HepG2 (cell line): ENCODE results near the gene MFSD6. TPM values are rescaled to one million over a fixed set of nuclear protein-coding genes. Genes with fewer than 3 reads are reported as not detected.

Source experiments
- ATAC-seq: fragments of 200-7000 bp; cut with Tn5 transposase; 3 replicates; pipeline ENCODE4 v1.9.1; 2020; ENCODE audit warnings: mild to moderate bottlenecking, moderate library complexity
- BruUV-seq: library from RNA; stranded (reverse); fragments of 400-500 nt; replicated peaks from 2 replicates; lab custom pipeline; 2021; lab: Mats Ljungman, UMichigan
- CTCF ChIA-PET: fragments of 300-600 bp; formaldehyde crosslinking; extraction: SDS; loops from one replicate; lab custom pipeline; 2021; ENCODE audit warnings: low total read pairs, inconsistent platforms, low intra/inter-chr PET ratio; lab: Yijun Ruan, JAX
- POLR2A ChIA-PET: fragments of 350-600 bp; sonication (Branson Sonifier 250); formaldehyde crosslinking; loops from one replicate; lab custom pipeline; 2020; ENCODE audit warnings: antibody characterized with exemption, inconsistent platforms; lab: Yijun Ruan, JAX
- DNase-seq: peaks from one replicate; pipeline ENCODE4 v3.0.0-alpha.2; 2015; ENCODE audit warnings: low spot score
- FAIRE-seq: peaks from 3 replicates; lab custom pipeline; 2011; peaks lifted over from hg19 to GRCh38; lab: Jason Lieb, UNC
- H2AFZ ChIP-seq: one replicate; pipeline ENCODE4 v1.6.1; 2011; ENCODE audit warnings: low read length, inconsistent platforms
- H3K27ac ChIP-seq: fragments of 300-600 bp; 3 replicates; pipeline ENCODE4 v1.8.0; 2011; ENCODE audit warnings: mixed run types, mild to moderate bottlenecking, mixed read lengths, low read length, inconsistent platforms; ENCODE audit not compliant: insufficient read depth; ENCODE audit errors: extremely low read length
- H3K27me3 ChIP-seq, 2 experiments: fragments of 200-600 bp in 1 of 2; 2 replicates in 1 of 2; 3 replicates in 1 of 2; pipeline versions ENCODE4 v1.6.0 to v1.8.0; 2011; ENCODE audit warnings: low read length in 2 of 2, mild to moderate bottlenecking in 2 of 2, moderate library complexity in 2 of 2, inconsistent platforms in 1 of 2; ENCODE audit not compliant: insufficient read depth in 2 of 2, control insufficient read depth in 1 of 2
- H3K36me3 ChIP-seq, 2 experiments: fragments of 200-600 bp in 1 of 2; replicated peaks in 1 of 2; 2 replicates in 1 of 2; 3 replicates in 1 of 2; pipeline versions ENCODE4 v1.5.1 to v1.8.0; 2011; ENCODE audit warnings: low read length in 2 of 2, inconsistent platforms in 1 of 2; ENCODE audit not compliant: insufficient read depth in 2 of 2, control insufficient read depth in 1 of 2
- H3K4me1 ChIP-seq: 2 replicates; pipeline ENCODE4 v1.5.1; 2012; ENCODE audit warnings: low read length, inconsistent platforms; ENCODE audit not compliant: insufficient read depth
- H3K4me2 ChIP-seq: 2 replicates; pipeline ENCODE4 v1.6.0; 2011; ENCODE audit warnings: low read depth, low read length, inconsistent platforms
- H3K4me3 ChIP-seq, 3 experiments: fragments of 200-600 bp in 1 of 3; sonication (generic), shearing (Covaris generic) in 1 of 3; replicated peaks in 1 of 3; 2 replicates each; pipeline ENCODE4 v1.5.1; 2011 to 2016; ENCODE audit warnings: low read length in 3 of 3, inconsistent platforms in 2 of 3, low read depth in 2 of 3, mild to moderate bottlenecking in 2 of 3, control low read depth in 1 of 3, mixed read lengths in 1 of 3; ENCODE audit not compliant: insufficient read depth in 1 of 3
- H3K79me2 ChIP-seq: one replicate; pipeline ENCODE4 v1.6.1; 2011; ENCODE audit warnings: low read length, inconsistent platforms; ENCODE audit not compliant: insufficient read depth
- H3K9ac ChIP-seq: 2 replicates; pipeline ENCODE4 v1.6.0; 2011; ENCODE audit warnings: mild to moderate bottlenecking, low read depth, low read length, inconsistent platforms; ENCODE audit not compliant: insufficient read depth
- H3K9me3 ChIP-seq: 2 replicates; pipeline ENCODE4 v1.5.1; 2012; ENCODE audit warnings: mild to moderate bottlenecking, low read length
- H4K20me1 ChIP-seq: 2 replicates; pipeline ENCODE4 v1.6.0; 2011; ENCODE audit warnings: inconsistent platforms, mild to moderate bottlenecking, low read length, moderate library complexity; ENCODE audit not compliant: insufficient read depth
- ARHGAP35 ChIP-seq: sonication (generic); formaldehyde crosslinking; IDR thresholded peaks from 2 replicates; pipeline ENCODE4 v1.9.0; 2022; ENCODE audit warnings: mild to moderate bottlenecking, inconsistent platforms, moderate library complexity, missing genetic modification reagents, borderline replicate concordance
- CREM ChIP-seq, 2 experiments: sonication (generic) in 1 of 2; formaldehyde crosslinking in 1 of 2; IDR thresholded peaks; 2 replicates each; pipeline versions ENCODE4 v1.4.0 to v1.6.1; 2016 to 2020; ENCODE audit warnings: antibody characterized with exemption in 1 of 2, mild to moderate bottlenecking in 1 of 2, missing genetic modification reagents in 1 of 2
- ETV6 ChIP-seq: sonication (generic); formaldehyde crosslinking; conservative IDR thresholded peaks from 2 replicates; pipeline ENCODE4 v1.4.0; 2020; ENCODE audit warnings: missing genetic modification reagents
- HMG20A ChIP-seq: IDR thresholded peaks from 2 replicates; pipeline ENCODE4 v1.6.1; 2016; ENCODE audit warnings: borderline replicate concordance
- JUNB ChIP-seq: sonication (generic); formaldehyde crosslinking; IDR thresholded peaks from 2 replicates; pipeline ENCODE4 v1.8.0; 2022; ENCODE audit warnings: missing genetic modification reagents, mild to moderate bottlenecking, borderline replicate concordance
- KLF11 ChIP-seq: IDR thresholded peaks from 2 replicates; pipeline ENCODE4 v1.6.1; 2016; ENCODE audit warnings: missing compliant biosample characterization
- PRPF4 ChIP-seq: fragments of 200-400 bp; formaldehyde crosslinking; IDR thresholded peaks from 2 replicates; pipeline ENCODE4 v1.6.1; 2016; ENCODE audit warnings: low read length, low read depth; ENCODE audit not compliant: poor library complexity, severe bottlenecking
- SMYD3 ChIP-seq: sonication (generic); formaldehyde crosslinking; IDR thresholded peaks from 2 replicates; pipeline ENCODE4 v1.8.1; 2023; ENCODE audit warnings: mild to moderate bottlenecking, missing genetic modification reagents
- TEAD2 ChIP-seq: sonication (generic); formaldehyde crosslinking; IDR thresholded peaks from 2 replicates; pipeline ENCODE4 v1.9.0; 2021; ENCODE audit warnings: missing genetic modification reagents
- ZNF510 ChIP-seq: sonication (generic); formaldehyde crosslinking; IDR thresholded peaks from 2 replicates; pipeline ENCODE4 v1.4.0; 2020; ENCODE audit warnings: low read depth, mild to moderate bottlenecking, missing genetic modification reagents
- WGBS: methylation state at CpG from one replicate; pipeline ENCODE4 v1.1.6; 2017; ENCODE audit warnings: low lambda C conversion rate; 5-methylcytosine and 5-hydroxymethylcytosine counted together
- in situ Hi-C: cut with HindIII; loops from 2 replicates; pipeline ENCODE4 v1.10.0; 2017; ENCODE audit warnings: low pct_unique_long_range_greater_than_20kb; ENCODE audit not compliant: extremely low pct_ligation_motif_present
- intact Hi-C: fragments of 100-400 bp; cut with micrococcal nuclease; formaldehyde crosslinking; loops from one replicate; pipeline ENCODE4 v1.10.0; 2022; ENCODE audit not compliant: unreplicated experiment
- polyA plus RNA-seq, 8 experiments: library from polyadenylated mRNA; depleted of rRNA in 3 of 8; stranded (reverse) in 7 of 8; unstranded in 1 of 8; fragments of >200 nt; fragmentation: Illumina TruSeq in 4 of 8; extraction: Trizol in 4 of 8; gene quantifications; 2 replicates each; pipeline versions ENCODE4 v1.2.1 to v1.2.3, GENCODE V29; 2011 to 2016; ENCODE audit warnings: low read depth in 4 of 8, missing spikeins in 1 of 8, mixed read lengths in 1 of 8; ENCODE audit not compliant: insufficient read depth in 1 of 8
- total RNA-seq, 5 experiments: library from RNA; depleted of rRNA; stranded (reverse); fragments of >200 nt; fragmentation: Illumina TruSeq; extraction: Trizol; gene quantifications; 2 replicates each; pipeline ENCODE4 v1.2.3, GENCODE V29; 2016; ENCODE audit warnings: low read depth in 1 of 5

The MFSD6 gene
- total and polyA plus RNA-seq, 2 of the 13 experiments (the other 11 are each of a cell fraction or from before 2014, with no cell fraction given): 0.92 to 1.4 TPM

DNA sequence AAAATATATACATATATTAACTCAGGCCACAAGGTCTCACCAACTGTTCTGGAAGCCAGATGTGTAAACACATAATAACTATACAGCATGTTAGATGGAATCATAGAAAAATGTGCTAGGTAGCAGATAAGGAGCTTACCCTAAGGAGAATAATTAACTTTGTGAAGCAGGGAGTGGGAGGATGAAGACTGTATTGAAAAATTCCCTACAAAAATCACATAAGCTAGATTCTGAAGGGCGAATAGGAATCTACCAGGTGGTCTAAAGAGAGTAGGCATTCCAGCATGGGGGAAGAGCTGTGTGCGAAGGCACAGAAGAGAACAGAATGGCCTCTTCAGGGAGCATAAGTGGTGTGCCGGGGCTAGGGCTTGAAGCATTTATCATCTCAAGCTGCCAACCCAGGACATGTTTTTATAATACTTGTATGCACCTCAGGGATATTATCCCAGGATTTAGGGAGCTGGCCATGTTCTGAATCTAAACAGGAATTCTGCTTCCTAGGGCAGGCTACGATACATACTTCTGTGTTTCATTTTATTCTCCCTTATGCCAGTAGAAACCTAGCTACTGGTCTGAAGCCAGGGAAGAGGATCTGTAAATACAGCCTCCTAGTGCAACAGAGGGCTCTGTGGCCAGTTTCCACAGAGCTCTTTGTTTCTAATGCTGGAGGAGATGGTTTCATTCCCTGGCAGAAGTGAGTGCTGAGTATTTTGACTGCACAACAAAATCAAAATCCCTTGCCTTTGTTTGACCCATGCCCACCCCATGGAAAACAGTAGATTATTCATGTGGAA lies 69.7 kb downstream of the MFSD6 start:
- Histone ChIP-seq H4K20me1 (no peaks in the 10 kb centered on the region), H3K4me2 (no peak overlapping the region), H3K4me1 (no peaks in the 10 kb centered on the region), H3K36me3 (no peaks in the 10 kb centered on the region), H3K27me3 (no peaks in the 10 kb centered on the region), H2AFZ (no peak overlapping the region), H3K27ac (no peak overlapping the region), H3K4me3 (no peak overlapping the region), H3K9ac (no peak overlapping the region), H3K79me2 (no peaks in the 10 kb centered on the region), H3K9me3 (no peaks in the 10 kb centered on the region)
- WGBS: 50% methylated on average over 4 of the region's 4 CpGs
- ChIA-PET CTCF (no interaction called here), POLR2A (no interaction called here)
- TF ChIP-seq SMYD3: no peak
- TF ChIP-seq HMG20A: no peak
- ATAC-seq (peak; percentile 69), FAIRE-seq (no peak), DNase-seq (no peak)
- intact Hi-C loops (no loop called here), in situ Hi-C loops (no loop called here)
- no TSS peak for BruUV-seq

DNA sequence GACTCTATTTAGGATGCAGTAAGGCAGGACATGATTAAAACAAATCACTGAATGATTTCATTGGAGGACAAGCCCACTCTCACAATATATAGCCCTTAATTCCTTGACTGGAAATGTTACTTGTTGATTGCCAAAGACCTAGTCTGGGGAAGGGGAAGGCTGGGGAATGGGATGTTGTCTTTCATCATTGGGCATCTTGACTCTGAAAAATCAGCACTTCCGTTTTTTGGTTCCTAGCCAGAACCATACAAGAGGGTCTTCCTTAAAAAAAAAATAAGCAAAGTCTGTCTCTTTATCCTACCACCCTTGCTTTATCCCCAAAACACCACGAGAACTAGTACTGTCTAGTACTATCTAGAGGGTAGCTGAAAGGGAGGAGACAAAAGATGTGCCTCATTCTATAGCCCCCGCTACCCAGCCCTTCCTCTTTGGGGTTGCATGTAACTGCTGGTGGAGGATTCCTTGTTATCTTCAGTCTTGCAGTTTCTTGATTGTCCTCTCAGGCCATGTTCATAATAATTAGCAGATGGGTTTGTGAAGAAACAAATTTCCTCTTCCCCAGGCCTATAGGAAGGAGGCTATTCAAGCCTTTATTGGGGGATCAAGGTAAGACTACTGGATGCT lies 70.5 kb downstream of the MFSD6 start:
- WGBS: 54% methylated on average over 3 of the region's 3 CpGs
- no TSS peak for BruUV-seq
- FAIRE-seq: no peak
- Histone ChIP-seq H3K27me3 (no peaks in the 10 kb centered on the region), H3K79me2 (no peaks in the 10 kb centered on the region), H3K4me2 (no peak overlapping the region), H3K4me1 (no peaks in the 10 kb centered on the region), H4K20me1 (no peaks in the 10 kb centered on the region), H3K36me3 (no peaks in the 10 kb centered on the region), H3K4me3 (no peak overlapping the region), H3K27ac (no peak overlapping the region), H3K9me3 (no peaks in the 10 kb centered on the region), H2AFZ (no peak overlapping the region), H3K9ac (no peak overlapping the region)
- CTCF ChIA-PET: no interaction called here
- in situ Hi-C loops (no loop called here), intact Hi-C loops (no loop called here)
- POLR2A ChIA-PET: no interaction called here
- ATAC-seq: no peak
- no peak for DNase-seq
- TF ChIP-seq KLF11 (CRISPR knock-in tag): no peak
- TF ChIP-seq ARHGAP35 (CRISPR knock-in tag): no peak
- no peak for TF ChIP-seq PRPF4
- TF ChIP-seq TEAD2 (CRISPR knock-in tag): no peak
- no peak for TF ChIP-seq ZNF510 (CRISPR knock-in tag)
- no peak for TF ChIP-seq ETV6
- TF ChIP-seq JUNB (CRISPR knock-in tag): no peak
- TF ChIP-seq CREM (IDR thresholded peaks at IDR 0.05): no peak
- no peak for TF ChIP-seq CREM (CRISPR knock-in tag; IDR thresholded peaks at IDR 0.05)
